ENCODE data around the gene UNC5CL. TPM values are rescaled to one million over a fixed set of nuclear protein-coding genes. Genes with fewer than 3 reads are reported as not detected.

Gene UNC5CL
- total RNA-seq, 1 experiment from 2014 or later, result 2.2 TPM

DNA sequence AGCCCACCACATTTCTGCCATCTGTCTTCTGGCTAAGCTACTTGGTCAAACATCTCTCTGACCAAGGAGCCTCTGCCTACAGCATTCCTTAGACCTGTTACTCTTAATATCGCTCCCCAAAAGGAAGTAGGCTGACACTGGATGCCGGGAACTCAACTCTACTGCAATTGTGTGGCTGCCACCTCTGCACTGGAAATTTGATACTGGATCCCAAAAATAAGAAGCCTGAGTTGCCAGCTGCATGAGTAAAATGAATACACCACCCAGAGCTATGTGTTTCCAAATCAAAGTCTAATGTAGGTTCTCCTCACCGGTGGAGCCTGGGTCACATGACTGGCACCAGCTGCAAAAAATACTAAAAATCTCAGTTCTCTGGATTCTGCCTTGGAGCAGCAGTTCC is 36.9 kb downstream of the UNC5CL start (continued):
- TF ChIP-seq, protein P1, sequence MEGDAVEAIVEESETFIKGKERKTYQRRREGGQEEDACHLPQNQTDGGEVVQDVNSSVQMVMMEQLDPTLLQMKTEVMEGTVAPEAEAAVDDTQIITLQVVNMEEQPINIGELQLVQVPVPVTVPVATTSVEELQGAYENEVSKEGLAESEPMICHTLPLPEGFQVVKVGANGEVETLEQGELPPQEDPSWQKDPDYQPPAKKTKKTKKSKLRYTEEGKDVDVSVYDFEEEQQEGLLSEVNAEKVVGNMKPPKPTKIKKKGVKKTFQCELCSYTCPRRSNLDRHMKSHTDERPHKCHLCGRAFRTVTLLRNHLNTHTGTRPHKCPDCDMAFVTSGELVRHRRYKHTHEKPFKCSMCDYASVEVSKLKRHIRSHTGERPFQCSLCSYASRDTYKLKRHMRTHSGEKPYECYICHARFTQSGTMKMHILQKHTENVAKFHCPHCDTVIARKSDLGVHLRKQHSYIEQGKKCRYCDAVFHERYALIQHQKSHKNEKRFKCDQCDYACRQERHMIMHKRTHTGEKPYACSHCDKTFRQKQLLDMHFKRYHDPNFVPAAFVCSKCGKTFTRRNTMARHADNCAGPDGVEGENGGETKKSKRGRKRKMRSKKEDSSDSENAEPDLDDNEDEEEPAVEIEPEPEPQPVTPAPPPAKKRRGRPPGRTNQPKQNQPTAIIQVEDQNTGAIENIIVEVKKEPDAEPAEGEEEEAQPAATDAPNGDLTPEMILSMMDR (IDR thresholded peaks at IDR 0.05 in 2 of 3, conservative IDR thresholded peaks at IDR 0.05 in 1 of 3; ENCODE audit: borderline replicate concordance in 1 of 3, insufficient read depth in 1 of 3, low read depth in 2 of 3, low read length in 2 of 3), result no peak
- TF ChIP-seq EGR1 (IDR thresholded peaks at IDR 0.05; ENCODE audit: low read depth) (no peak), ZNF274 (IDR thresholded peaks at IDR 0.05; ENCODE audit: low read depth, low read length) (no peak), FOSL1 (IDR thresholded peaks at IDR 0.05; ENCODE audit: low read depth) (no peak), TCF7L2 (IDR thresholded peaks at IDR 0.05; ENCODE audit: borderline replicate concordance, extremely low read depth, insufficient read depth, insufficient read length) (no peak), CBX3 (IDR thresholded peaks at IDR 0.05; ENCODE audit: low read depth) (no peak)
- TF ChIP-seq, protein P2, sequence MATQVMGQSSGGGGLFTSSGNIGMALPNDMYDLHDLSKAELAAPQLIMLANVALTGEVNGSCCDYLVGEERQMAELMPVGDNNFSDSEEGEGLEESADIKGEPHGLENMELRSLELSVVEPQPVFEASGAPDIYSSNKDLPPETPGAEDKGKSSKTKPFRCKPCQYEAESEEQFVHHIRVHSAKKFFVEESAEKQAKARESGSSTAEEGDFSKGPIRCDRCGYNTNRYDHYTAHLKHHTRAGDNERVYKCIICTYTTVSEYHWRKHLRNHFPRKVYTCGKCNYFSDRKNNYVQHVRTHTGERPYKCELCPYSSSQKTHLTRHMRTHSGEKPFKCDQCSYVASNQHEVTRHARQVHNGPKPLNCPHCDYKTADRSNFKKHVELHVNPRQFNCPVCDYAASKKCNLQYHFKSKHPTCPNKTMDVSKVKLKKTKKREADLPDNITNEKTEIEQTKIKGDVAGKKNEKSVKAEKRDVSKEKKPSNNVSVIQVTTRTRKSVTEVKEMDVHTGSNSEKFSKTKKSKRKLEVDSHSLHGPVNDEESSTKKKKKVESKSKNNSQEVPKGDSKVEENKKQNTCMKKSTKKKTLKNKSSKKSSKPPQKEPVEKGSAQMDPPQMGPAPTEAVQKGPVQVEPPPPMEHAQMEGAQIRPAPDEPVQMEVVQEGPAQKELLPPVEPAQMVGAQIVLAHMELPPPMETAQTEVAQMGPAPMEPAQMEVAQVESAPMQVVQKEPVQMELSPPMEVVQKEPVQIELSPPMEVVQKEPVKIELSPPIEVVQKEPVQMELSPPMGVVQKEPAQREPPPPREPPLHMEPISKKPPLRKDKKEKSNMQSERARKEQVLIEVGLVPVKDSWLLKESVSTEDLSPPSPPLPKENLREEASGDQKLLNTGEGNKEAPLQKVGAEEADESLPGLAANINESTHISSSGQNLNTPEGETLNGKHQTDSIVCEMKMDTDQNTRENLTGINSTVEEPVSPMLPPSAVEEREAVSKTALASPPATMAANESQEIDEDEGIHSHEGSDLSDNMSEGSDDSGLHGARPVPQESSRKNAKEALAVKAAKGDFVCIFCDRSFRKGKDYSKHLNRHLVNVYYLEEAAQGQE (IDR thresholded peaks at IDR 0.05; ENCODE audit: low read depth), result no peak

DNA sequence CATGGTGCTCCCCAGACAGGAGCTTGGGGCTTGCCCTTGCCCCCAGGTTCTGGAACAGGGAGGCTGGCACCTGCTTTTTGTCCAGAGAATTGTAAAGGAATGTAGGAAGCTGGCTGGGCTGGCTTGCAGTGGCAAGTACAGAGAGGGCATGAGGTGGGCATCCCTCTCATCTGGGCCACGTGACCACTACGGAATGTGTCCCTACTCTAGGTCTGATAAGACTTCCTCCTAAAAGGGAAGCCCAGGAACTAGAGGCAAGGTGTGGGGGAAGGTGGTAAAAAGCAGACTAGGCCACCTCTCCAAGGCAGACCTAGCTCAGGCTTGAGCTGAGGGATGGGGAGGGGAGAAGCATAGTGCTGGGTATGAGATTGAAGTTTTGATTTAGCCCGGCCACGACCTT is 38.8 kb downstream of the UNC5CL start:
- CTCF ChIA-PET, result interaction anchor here (1.1 kb wide), 1 partner anchor 19 kb away, joined by 3 read pairs; no protein-coding TSS in a partner anchor
- peaks cover 30 to 47% of the 10 kb centered on the region in 2 experiments for H3K4me1 ChIP-seq (ENCODE audit: control insufficient read depth in 1 of 2, insufficient read depth in 2 of 2, low read length in 2 of 2)

More for the DNA sequence above, 38.8 kb downstream of the UNC5CL start:
- Histone ChIP-seq H2AFZ (ENCODE audit: low read depth, low read length, poor library complexity, severe bottlenecking) (no peak overlapping the region), H3K27me3 (ENCODE audit: insufficient read depth, low read length) (no peaks in the 10 kb centered on the region), H3K9me2 (ENCODE audit: insufficient read depth) (no peaks in the 10 kb centered on the region), H3K4me3 (replicated peaks in 1 of 2; ENCODE audit: low read depth in 1 of 2, low read length in 2 of 2) (no peak overlapping the region), H3K4me2 (ENCODE audit: low read length) (no peak overlapping the region), H4K20me1 (ENCODE audit: insufficient read depth) (no peaks in the 10 kb centered on the region), H3K27ac (ENCODE audit: low read depth, low read length) (no peak overlapping the region), H3K36me3 (ENCODE audit: control insufficient read depth in 1 of 2, insufficient read depth in 2 of 2, low read length in 2 of 2) (no peaks in the 10 kb centered on the region), H3K9me3 (ENCODE audit: control insufficient read depth in 1 of 2, insufficient read depth in 1 of 2, low read depth in 1 of 2, low read length in 2 of 2) (no peaks in the 10 kb centered on the region), H3K79me2 (ENCODE audit: insufficient read depth, low read length) (no peaks in the 10 kb centered on the region), H3K9ac (ENCODE audit: low read length) (no peak overlapping the region)
- ATAC-seq (no peak), DNase-seq (ENCODE audit: low read depth, low spot score) (no peak)
- ChIA-PET POLR2A (no interaction called here), RAD21 (ENCODE audit: low non-redundant PET in 1 of 2, low total read pairs in 2 of 2, uncharacterized antibody in 2 of 2, unreplicated experiment in 2 of 2) (no interaction called here)
- intact Hi-C loops (cut with micrococcal nuclease), result no loop called here
- no TSS peak for BruUV-seq (replicated peaks)
- TF ChIP-seq, protein P2 (IDR thresholded peaks at IDR 0.05; ENCODE audit: low read depth), result no peak
- TF ChIP-seq SRF (IDR thresholded peaks at IDR 0.05; ENCODE audit: low read depth) (no peak), RAD21 (IDR thresholded peaks at IDR 0.05; ENCODE audit: low read depth) (no peak), POLR2A (IDR thresholded peaks at IDR 0.05; ENCODE audit: borderline replicate concordance, extremely low read depth, insufficient read depth, insufficient read length) (no peak), POLR2AphosphoS5 (IDR thresholded peaks at IDR 0.05; ENCODE audit: low read depth, low read length) (no peak), TCF7L2 (IDR thresholded peaks at IDR 0.05; ENCODE audit: borderline replicate concordance, extremely low read depth, insufficient read depth, insufficient read length) (no peak), EGR1 (IDR thresholded peaks at IDR 0.05; ENCODE audit: low read depth) (no peak), ZNF274 (IDR thresholded peaks at IDR 0.05; ENCODE audit: low read depth, low read length) (no peak), EZH2phosphoT487 (IDR thresholded peaks at IDR 0.05; ENCODE audit: borderline replicate concordance) (no peak)
